KOPT-K1 (cell line): ENCODE results near the gene VGF.
"Not testable (repeated sequence)": the region's sequence is repeated elsewhere in the genome, so short reads cannot be mapped to it uniquely, and the experiment has no call there.

Experiments used
- H3K27ac ChIP-seq: fragments of 200-600 bp; sonication (generic); 2 replicates; pipeline ENCODE4 v1.5.1; 2016; ENCODE audit warnings: antibody characterized with exemption, mild to moderate bottlenecking, low read depth, low read length; ENCODE audit not compliant: poor library complexity, severe bottlenecking
- H3K36me3 ChIP-seq: fragments of 200-600 bp; sonication (generic); 2 replicates; pipeline ENCODE4 v1.5.1; 2017; ENCODE audit warnings: antibody characterized with exemption, mild to moderate bottlenecking, low read length, moderate library complexity; ENCODE audit not compliant: insufficient read depth
- H3K9me3 ChIP-seq: fragments of 200-600 bp; sonication (generic); 2 replicates; pipeline ENCODE4 v1.5.1; 2017; ENCODE audit warnings: antibody characterized with exemption, low read length, mild to moderate bottlenecking; ENCODE audit not compliant: insufficient read depth, poor library complexity, severe bottlenecking

The VGF gene

DNA sequence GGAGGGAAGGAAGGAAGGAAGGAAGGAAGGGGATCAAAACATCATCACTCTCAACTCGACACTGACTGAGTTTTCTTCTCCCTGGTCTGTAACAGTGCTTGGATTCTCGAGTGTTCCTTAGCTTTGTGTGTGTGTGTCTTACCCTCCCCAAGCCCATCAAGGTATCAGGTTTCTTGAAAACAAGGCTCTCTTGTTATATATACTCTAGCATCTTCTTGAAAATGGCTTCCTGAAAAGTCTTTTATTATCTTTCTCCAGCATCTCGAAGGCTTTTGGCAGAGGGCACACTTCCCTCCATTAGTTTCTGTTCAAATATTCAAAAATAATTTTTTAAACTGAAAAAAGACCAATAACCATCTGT lies 25.1 kb downstream of the VGF start:
- H3K36me3 ChIP-seq: no peaks in the 10 kb centered on the region
- H3K9me3 ChIP-seq: no peaks in the 10 kb centered on the region
- no peak overlapping the region for H3K27ac ChIP-seq

DNA sequence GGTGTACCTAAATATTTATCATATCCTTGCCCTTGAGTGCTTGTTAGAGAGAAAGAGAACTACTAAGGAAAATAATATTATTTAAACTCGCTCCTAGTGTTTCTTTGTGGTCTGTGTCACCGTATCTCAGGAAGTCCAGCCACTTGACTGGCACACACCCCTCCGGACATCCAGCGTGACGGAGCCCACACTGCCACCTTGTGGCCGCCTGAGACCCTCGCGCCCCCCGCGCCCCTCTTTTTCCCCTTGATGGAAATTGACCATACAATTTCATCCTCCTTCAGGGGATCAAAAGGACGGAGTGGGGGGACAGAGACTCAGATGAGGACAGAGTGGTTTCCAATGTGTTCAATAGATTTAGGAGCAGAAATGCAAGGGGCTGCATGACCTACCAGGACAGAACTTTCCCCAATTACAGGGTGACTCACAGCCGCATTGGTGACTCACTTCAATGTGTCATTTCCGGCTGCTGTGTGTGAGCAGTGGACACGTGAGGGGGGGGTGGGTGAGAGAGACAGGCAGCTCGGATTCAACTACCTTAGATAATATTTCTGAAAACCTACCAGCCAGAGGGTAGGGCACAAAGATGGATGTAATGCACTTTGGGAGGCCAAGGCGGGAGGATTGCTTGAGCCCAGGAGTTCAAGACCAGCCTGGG lies 27.0 kb downstream of the VGF start:
- Histone ChIP-seq H3K36me3 (no peaks in the 10 kb centered on the region), H3K27ac (no peak overlapping the region), H3K9me3 (no peaks in the 10 kb centered on the region)

DNA sequence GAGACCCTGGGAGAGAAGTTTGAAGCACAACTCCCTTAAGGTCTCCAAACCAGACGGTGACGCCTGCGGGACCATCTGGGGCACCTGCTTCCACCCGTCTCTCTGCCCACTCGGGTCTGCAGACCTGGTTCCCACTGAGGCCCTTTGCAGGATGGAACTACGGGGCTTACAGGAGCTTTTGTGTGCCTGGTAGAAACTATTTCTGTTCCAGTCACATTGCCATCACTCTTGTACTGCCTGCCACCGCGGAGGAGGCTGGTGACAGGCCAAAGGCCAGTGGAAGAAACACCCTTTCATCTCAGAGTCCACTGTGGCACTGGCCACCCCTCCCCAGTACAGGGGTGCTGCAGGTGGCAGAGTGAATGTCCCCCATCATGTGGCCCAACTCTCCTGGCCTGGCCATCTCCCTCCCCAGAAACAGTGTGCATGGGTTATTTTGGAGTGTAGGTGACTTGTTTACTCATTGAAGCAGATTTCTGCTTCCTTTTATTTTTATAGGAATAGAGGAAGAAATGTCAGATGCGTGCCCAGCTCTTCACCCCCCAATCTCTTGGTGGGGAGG lies 27.6 kb downstream of the VGF start:
- no peak overlapping the region for H3K27ac ChIP-seq
- H3K36me3 ChIP-seq: no peaks in the 10 kb centered on the region
- no peaks in the 10 kb centered on the region for H3K9me3 ChIP-seq

DNA sequence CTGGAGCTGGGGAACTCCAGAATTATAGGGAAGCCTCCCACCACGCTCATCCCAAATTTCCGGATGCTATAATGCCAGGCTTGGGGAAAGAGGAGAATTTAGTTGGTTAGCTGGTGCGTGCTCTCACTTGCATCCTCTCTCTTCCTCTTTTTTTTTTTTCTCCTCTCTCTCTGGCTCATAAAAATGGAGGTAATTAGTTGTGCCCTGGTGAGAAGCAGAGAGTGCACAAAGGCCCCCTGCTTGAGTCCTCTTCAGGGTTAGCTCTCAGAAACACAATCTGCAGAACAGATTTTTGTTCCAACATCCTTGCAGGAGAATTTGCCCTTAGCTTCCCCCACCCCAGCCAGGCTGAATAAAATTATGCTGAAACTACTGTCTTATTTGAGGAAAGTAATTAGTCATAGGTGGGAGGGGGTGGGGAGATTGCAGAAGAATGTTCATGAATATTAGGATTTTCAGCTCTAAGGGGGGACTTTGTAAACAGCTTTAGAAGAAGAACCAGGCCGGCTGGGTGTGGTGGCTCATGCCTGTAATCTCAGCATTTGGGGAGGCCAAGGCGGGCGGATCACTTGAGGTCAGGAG lies 30.9 kb downstream of the VGF start:
- H3K27ac ChIP-seq: no peak overlapping the region
- H3K36me3 ChIP-seq: no peaks in the 10 kb centered on the region

DNA sequence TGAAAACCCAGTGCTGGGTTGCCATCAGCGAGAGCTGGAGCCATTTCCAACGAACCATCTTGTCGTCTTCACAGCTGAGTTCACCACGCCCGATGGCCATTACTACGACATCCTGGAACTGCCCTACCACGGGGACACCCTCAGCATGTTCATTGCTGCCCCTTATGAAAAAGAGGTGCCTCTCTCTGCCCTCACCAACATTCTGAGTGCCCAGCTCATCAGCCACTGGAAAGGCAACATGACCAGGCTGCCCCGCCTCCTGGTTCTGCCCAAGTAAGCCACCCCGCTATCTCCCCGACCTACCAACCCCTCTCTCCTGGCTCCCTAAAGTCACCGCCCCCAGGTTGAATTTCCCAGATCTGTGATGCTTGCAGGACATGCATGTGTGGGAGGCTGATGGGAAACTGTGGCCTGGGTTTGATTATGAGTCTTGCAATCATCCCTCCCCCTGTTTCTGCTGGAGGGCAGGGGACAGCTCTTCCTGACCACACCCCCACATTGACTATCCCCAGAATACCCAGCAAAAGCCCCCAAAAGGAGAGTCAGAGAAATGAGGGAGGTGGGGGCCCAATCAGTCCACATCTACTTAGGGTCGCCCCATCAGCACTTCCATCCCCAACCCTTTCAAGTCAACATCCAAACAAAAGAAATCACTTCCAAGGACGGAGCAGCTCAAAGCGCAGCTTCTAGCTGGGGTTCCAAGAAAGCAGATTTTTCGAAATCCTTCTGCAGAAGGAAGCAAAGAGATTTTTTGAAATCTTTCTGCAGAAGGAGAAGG lies 31.6 kb downstream of the VGF start:
- H3K36me3 ChIP-seq: no peaks in the 10 kb centered on the region
- H3K27ac ChIP-seq: no peak overlapping the region
- no peaks in the 10 kb centered on the region for H3K9me3 ChIP-seq

More for the DNA sequence above, 30.9 kb downstream of the VGF start:
- no peaks in the 10 kb centered on the region for H3K9me3 ChIP-seq

DNA sequence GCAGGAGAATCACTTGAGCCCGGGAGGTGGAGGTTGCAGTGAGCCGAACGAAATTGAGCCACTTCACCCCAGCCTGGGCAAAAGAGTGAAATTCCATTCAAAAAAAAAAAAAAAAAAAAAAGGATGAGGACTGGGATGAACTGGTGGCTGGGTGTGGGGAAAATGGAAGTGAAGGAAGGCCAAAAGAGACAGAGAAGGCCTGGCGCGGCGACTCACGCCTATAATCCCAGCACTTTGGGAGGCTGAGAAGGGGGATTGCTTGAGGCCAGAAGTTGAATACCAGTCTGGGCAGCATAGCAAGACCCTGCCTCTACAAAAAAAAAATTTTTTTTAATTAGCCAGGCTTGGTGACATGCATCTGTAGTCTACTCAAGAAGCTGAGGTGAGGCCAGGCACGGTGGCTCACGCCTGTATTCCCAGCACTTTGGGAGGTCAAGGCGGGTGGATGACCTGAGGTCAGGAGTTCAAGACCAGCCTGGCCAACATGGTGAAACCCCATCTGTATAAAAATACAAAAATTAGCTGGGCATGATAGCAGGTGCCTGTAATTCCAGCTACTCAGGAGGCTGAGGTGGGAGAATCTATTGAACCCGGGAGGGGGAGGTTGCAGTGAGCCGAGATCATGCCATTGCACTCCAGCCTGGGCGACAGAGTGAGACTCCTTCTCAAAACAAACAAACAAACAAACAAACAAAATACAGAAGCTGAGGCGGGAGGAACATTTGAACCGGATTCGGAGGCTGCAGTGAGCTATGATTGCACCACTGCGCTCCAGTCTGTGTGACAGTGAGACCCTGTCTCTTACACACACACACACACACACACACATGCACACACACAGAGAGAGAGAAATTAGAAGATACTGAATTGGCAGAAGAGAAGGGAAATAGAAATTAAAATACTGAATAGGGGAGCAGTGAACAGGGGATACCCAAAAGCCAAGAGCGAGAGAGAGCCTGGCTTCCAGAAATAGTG lies 32.5 kb downstream of the VGF start:
- not testable (repeated sequence) for H3K36me3 ChIP-seq, H3K9me3 ChIP-seq, H3K27ac ChIP-seq

DNA sequence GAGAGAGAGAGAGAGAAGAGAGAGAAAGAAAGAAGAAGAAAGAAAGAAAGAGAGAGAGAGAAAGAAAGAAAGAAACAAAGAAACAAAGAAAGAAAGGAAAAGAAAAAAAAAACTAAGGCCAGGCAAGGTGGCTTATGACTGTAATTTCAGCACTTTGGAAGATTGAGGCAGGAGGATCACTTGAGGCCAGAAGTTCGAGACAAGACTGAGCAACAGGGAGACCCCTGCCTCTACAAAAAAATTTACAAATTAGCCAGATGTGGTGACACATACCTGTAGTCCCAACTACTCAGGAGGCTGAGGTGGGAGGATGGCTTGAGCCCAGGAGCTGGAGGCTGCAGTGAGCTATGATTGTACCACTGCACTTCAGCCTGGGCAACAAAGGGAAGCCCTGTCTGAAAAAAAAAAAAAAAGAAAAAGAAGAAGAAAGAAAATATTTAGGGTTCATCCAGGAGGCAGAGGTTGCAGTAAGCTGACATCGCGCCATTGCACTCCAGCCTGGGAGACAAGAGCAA lies 35.7 kb downstream of the VGF start:
- H3K27ac ChIP-seq: no peak overlapping the region
- H3K36me3 ChIP-seq: no peaks in the 10 kb centered on the region
- no peaks in the 10 kb centered on the region for H3K9me3 ChIP-seq

DNA sequence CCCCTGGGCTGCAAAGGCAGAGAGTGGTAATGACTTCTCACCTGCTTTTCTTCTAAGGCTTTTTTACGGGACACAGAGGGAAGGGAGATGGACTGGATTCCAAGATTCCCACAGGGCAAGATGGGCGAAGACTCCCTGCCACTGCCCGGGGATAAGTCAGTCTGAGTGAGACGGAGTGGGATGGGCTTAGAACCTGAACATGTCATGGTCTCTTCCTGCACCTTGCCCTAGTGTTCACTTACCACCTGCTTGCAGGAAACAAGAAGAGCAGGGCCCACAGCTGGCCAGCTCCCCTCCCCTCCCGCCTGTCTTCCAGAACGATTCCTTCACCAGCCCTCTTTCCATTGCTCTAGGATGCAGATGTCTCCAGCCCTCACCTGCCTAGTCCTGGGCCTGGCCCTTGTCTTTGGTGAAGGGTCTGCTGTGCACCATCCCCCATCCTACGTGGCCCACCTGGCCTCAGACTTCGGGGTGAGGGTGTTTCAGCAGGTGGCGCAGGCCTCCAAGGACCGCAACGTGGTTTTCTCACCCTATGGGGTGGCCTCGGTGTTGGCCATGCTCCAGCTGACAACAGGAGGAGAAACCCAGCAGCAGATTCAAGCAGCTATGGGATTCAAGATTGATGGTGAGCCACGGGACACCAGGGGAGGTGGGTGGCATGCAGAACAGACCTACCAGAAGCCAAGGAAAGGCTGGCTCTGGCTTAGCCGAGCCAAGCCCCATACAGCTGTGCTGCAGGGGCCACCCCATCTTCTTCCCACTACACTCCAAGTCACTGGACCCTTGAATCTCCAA lies 37.1 kb downstream of the VGF start:
- Histone ChIP-seq H3K36me3 (no peaks in the 10 kb centered on the region), H3K9me3 (no peaks in the 10 kb centered on the region), H3K27ac (no peak overlapping the region)

DNA sequence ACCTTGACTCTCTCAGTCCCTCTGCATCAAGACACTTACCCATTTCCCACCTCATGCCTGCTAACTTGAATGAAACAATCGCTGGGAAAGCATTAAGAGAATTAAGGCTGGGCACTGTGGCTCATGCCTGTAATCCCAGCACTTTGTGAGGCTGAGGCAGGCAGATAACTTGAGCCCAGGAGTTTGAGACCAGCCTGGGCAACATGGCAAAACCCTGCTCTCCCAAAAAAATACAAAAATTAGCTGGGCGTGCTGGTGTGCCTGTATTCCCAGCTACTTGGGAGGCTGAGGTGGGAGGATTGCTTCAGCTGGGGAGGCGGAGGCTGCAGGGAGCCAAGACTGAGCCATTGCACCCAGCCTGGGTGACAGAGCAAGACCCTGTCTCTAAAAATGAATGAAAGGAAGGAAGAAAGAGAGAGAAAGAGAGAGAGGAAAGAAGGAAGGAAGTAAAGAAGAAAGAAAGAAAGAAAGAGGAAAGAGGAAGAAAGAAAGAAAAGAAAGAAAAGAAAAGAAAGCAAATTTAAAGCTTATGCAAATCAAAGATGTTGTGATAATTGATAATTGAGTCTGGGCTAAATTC lies 37.8 kb downstream of the VGF start:
- H3K36me3 ChIP-seq: no peaks in the 10 kb centered on the region
- no peak overlapping the region for H3K27ac ChIP-seq
- H3K9me3 ChIP-seq: no peaks in the 10 kb centered on the region

DNA sequence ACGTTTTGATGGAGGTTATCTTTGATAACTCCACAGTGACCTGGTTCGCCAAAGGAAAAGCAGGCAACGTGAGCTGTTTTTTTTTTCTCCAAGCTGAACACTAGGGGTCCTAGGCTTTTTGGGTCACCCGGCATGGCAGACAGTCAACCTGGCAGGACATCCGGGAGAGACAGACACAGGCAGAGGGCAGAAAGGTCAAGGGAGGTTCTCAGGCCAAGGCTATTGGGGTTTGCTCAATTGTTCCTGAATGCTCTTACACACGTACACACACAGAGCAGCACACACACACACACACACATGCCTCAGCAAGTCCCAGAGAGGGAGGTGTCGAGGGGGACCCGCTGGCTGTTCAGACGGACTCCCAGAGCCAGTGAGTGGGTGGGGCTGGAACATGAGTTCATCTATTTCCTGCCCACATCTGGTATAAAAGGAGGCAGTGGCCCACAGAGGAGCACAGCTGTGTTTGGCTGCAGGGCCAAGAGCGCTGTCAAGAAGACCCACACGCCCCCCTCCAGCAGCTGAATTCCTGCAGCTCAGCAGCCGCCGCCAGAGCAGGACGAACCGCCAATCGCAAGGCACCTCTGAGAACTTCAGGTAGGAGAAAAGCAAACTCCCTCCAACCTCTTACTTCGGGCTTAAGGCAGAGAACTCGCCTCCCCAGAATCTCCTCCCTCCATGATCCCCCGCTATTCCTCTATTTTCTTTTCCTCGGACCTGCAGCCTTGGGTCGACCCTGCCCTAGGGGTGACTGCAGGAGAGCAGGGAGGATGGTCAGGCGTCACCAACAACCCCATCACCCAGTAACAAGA lies 38.5 kb downstream of the VGF start, which contains the start of gene SERPINE1:
Gene SERPINE1 (plus strand): TSS at position 454 of the 809 bp plus-strand sequence. CDS start 1,290 bp downstream, outside the sequence.
- H3K9me3 ChIP-seq: no peaks in the 10 kb centered on the region
- no peaks in the 10 kb centered on the region for H3K36me3 ChIP-seq
- no peak within 1 kb of the TSS for H3K27ac ChIP-seq

DNA sequence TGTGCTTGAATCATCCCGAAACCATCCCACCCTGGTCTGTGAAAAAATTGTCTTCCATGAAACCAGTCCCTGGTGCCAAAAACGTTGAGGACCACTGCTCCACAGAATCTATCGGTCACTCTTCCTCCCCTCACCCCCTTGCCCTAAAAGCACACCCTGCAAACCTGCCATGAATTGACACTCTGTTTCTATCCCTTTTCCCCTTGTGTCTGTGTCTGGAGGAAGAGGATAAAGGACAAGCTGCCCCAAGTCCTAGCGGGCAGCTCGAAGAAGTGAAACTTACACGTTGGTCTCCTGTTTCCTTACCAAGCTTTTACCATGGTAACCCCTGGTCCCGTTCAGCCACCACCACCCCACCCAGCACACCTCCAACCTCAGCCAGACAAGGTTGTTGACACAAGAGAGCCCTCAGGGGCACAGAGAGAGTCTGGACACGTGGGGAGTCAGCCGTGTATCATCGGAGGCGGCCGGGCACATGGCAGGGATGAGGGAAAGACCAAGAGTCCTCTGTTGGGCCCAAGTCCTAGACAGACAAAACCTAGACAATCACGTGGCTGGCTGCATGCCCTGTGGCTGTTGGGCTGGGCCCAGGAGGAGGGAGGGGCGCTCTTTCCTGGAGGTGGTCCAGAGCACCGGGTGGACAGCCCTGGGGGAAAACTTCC lies 39.2 kb downstream of the VGF start:
- Histone ChIP-seq H3K36me3 (no peaks in the 10 kb centered on the region), H3K9me3 (no peaks in the 10 kb centered on the region), H3K27ac (no peak overlapping the region)

DNA sequence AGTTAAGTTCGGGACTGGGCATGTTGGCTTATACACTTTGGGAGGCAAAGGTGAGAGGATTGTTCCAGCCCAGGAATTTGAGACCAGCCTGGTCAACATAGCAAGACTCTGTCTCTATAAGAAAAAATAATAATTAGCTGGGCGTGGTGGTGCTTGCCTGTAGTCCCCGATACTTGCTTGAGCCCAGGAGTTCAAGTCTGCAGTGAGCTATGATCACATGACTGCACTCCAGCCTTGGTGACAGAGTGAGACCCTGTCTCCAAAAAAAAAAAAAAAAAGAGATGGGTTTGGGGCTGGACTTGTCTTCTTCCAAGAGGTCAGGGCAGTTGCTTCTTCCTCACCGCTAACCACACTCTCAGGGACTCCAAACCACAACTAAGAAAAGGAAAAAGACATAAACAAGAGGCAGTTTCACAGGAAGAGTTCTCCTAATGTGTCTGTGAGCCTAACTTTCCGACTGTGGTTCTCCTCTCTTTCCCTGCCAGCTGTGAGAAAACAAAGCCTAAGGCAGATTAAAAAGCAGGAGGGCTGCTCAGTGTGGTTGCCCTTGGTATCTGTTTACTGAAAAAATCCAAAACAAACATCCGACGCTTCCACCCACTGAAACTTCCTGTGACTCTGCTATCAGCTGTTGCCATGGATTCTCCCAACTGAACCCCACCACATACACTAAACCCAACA lies 40.9 kb downstream of the VGF start:
- Histone ChIP-seq H3K36me3 (no peaks in the 10 kb centered on the region), H3K27ac (no peak overlapping the region), H3K9me3 (no peaks in the 10 kb centered on the region)
